HG03135 (cell line): ENCODE measurements around the gene RASL10A.
"Not testable (repeated sequence)": the region's sequence is repeated elsewhere in the genome, so short reads cannot be mapped to it uniquely, and the experiment has no call there.

Experiments used
- ATAC-seq: cut with Tn5 transposase; IDR thresholded peaks from one replicate; pipeline ENCODE4 v1.9.1; 2021; ENCODE audit warnings: mild to moderate bottlenecking, moderate library complexity; ENCODE audit not compliant: unreplicated experiment

RASL10A gene

GRCh38 chr22:29315286-29316140 lies at the start of gene RASL10A:
RASL10A (minus strand) TSS chr22:29315697; CDS start chr22:29315246, 451 bp downstream.
- ATAC-seq: no peak

GRCh38 chr22:29359469-29359868 lies 44.0 kb upstream of the RASL10A start:
- no peak for ATAC-seq

GRCh38 chr22:29357193-29357890 lies 41.8 kb upstream of the RASL10A start:
- ATAC-seq: not testable (repeated sequence)

GRCh38 chr22:29353860-29354259 lies 38.4 kb upstream of the RASL10A start:
- no peak for ATAC-seq

- ATAC-seq: no peak
Observed at GRCh38 chr22:29353286-29353685, 37.8 kb upstream of the RASL10A start.

GRCh38 chr22:29352778-29353177 lies 37.3 kb upstream of the RASL10A start:
- ATAC-seq: no peak

- no peak for ATAC-seq
Observed at GRCh38 chr22:29351891-29352290, 36.4 kb upstream of the RASL10A start.

GRCh38 chr22:29351042-29351441 lies 35.5 kb upstream of the RASL10A start:
- ATAC-seq: no peak

- no peak for ATAC-seq
Observed at GRCh38 chr22:29348956-29349355, 33.5 kb upstream of the RASL10A start.

- ATAC-seq: no peak
Observed at GRCh38 chr22:29348041-29348440, 32.5 kb upstream of the RASL10A start.

- no peak for ATAC-seq
Observed at GRCh38 chr22:29346659-29347058, 31.2 kb upstream of the RASL10A start.

GRCh38 chr22:29345932-29346331 lies 30.4 kb upstream of the RASL10A start:
- no peak for ATAC-seq

GRCh38 chr22:29344889-29345288 lies 29.4 kb upstream of the RASL10A start:
- ATAC-seq: not testable (repeated sequence)

- no peak for ATAC-seq
Observed at GRCh38 chr22:29344137-29344536, 28.6 kb upstream of the RASL10A start.

GRCh38 chr22:29343313-29343805 lies 27.9 kb upstream of the RASL10A start:
- ATAC-seq: no peak

GRCh38 chr22:29342577-29343312 lies 27.2 kb upstream of the RASL10A start:
- ATAC-seq: no peak

- ATAC-seq: no peak
Observed at GRCh38 chr22:29342177-29342576, 26.7 kb upstream of the RASL10A start.

- no peak for ATAC-seq
Observed at GRCh38 chr22:29341849-29342127, 26.3 kb upstream of the RASL10A start.

- ATAC-seq: no peak
Observed at GRCh38 chr22:29341056-29341848, 25.8 kb upstream of the RASL10A start.

GRCh38 chr22:29340566-29340965 lies 25.1 kb upstream of the RASL10A start:
- no peak for ATAC-seq
